ENCODE data around the gene ODC1.

Gene ODC1

GRCh38 chr2:10412380-10412779, 35.7 kb downstream of the ODC1 start:
- TF ChIP-seq ARNT (IDR thresholded peaks at IDR 0.05) (no peak), FOXM1 (IDR thresholded peaks at IDR 0.05; ENCODE audit: borderline replicate concordance) (no peak), L3MBTL2 (conservative IDR thresholded peaks at IDR 0.05) (no peak), SP1 (IDR thresholded peaks at IDR 0.05) (no peak), HDGF (IDR thresholded peaks at IDR 0.05; ENCODE audit: borderline replicate concordance) (no peak), BHLHE40 (IDR thresholded peaks at IDR 0.05; ENCODE audit: borderline replicate concordance) (no peak), ZNF384 (IDR thresholded peaks at IDR 0.05) (no peak), SUZ12 (IDR thresholded peaks at IDR 0.05) (no peak), LEF1 (IDR thresholded peaks at IDR 0.05; ENCODE audit: borderline replicate concordance) (no peak), ELF4 (IDR thresholded peaks at IDR 0.05) (no peak), FOXK2 (IDR thresholded peaks at IDR 0.05) (no peak), TARDBP (IDR thresholded peaks at IDR 0.05) (no peak), PKNOX1 (IDR thresholded peaks at IDR 0.05) (no peak), NFRKB (IDR thresholded peaks at IDR 0.05) (no peak), CTBP1 (IDR thresholded peaks at IDR 0.05; ENCODE audit: borderline replicate concordance) (no peak), FOXA1 (IDR thresholded peaks at IDR 0.05) (no peak)
- ChIA-PET POLR2A (no interaction called here), CTCF (no interaction called here)
- DNase-seq (ENCODE audit: extremely low spot score): peak; percentile 65

- POLR2A ChIA-PET: no interaction called here
- CTCF ChIA-PET: no interaction called here
- no peak for TF ChIP-seq FOXK2 (IDR thresholded peaks at IDR 0.05)
- TF ChIP-seq CTBP1 (IDR thresholded peaks at IDR 0.05; ENCODE audit: borderline replicate concordance): no peak
- no peak for TF ChIP-seq SUZ12 (IDR thresholded peaks at IDR 0.05)
- no peak for TF ChIP-seq SP1 (IDR thresholded peaks at IDR 0.05)
- TF ChIP-seq LEF1 (IDR thresholded peaks at IDR 0.05; ENCODE audit: borderline replicate concordance): no peak
- no peak for TF ChIP-seq ZNF384 (IDR thresholded peaks at IDR 0.05)
- no peak for TF ChIP-seq TARDBP (IDR thresholded peaks at IDR 0.05)
- no peak for TF ChIP-seq L3MBTL2 (conservative IDR thresholded peaks at IDR 0.05)
- TF ChIP-seq ELF4 (IDR thresholded peaks at IDR 0.05): no peak
- TF ChIP-seq ARNT (IDR thresholded peaks at IDR 0.05): no peak
- no peak for TF ChIP-seq PKNOX1 (IDR thresholded peaks at IDR 0.05)
- DNase-seq (ENCODE audit: extremely low spot score): no peak
Observed at GRCh38 chr2:10411557-10411956, 36.6 kb downstream of the ODC1 start.

- CTCF ChIA-PET: interaction anchor here (1.2 kb wide), 1 partner anchor 24 kb away, joined by 3 read pairs; no protein-coding TSS in a partner anchor
- POLR2A ChIA-PET: no interaction called here
Observed at GRCh38 chr2:10410823-10411437, 37.2 kb downstream of the ODC1 start.

GRCh38 chr2:10410001-10410822, 37.9 kb downstream of the ODC1 start:
- no peak for DNase-seq (ENCODE audit: extremely low spot score)
- no peak for TF ChIP-seq LEF1 (IDR thresholded peaks at IDR 0.05; ENCODE audit: borderline replicate concordance)
- TF ChIP-seq NFRKB (IDR thresholded peaks at IDR 0.05): no peak
- TF ChIP-seq PKNOX1 (IDR thresholded peaks at IDR 0.05): no peak
- TF ChIP-seq ELF4 (IDR thresholded peaks at IDR 0.05): no peak
- TF ChIP-seq FOXK2 (IDR thresholded peaks at IDR 0.05): no peak
- TF ChIP-seq FOXA1 (IDR thresholded peaks at IDR 0.05): no peak
- TF ChIP-seq ARNT (IDR thresholded peaks at IDR 0.05): no peak
- no peak for TF ChIP-seq ZNF384 (IDR thresholded peaks at IDR 0.05)
- TF ChIP-seq FOXM1 (IDR thresholded peaks at IDR 0.05; ENCODE audit: borderline replicate concordance): no peak
- TF ChIP-seq TARDBP (IDR thresholded peaks at IDR 0.05): no peak
- no peak for TF ChIP-seq BHLHE40 (IDR thresholded peaks at IDR 0.05; ENCODE audit: borderline replicate concordance)
- POLR2A ChIA-PET: no interaction called here
- CTCF ChIA-PET: interaction anchor here (0.6 to 2.9 kb wide), 10 partner anchors 15 to 932 kb away, joined by 3 to 18 read pairs (median 3); no protein-coding TSS in a partner anchor

More at GRCh38 chr2:10410823-10411437, 37.2 kb downstream of the ODC1 start:
- DNase-seq (ENCODE audit: extremely low spot score): no peak
- TF ChIP-seq BHLHE40 (IDR thresholded peaks at IDR 0.05; ENCODE audit: borderline replicate concordance) (no peak), HDGF (IDR thresholded peaks at IDR 0.05; ENCODE audit: borderline replicate concordance) (no peak), ELF4 (IDR thresholded peaks at IDR 0.05) (no peak), CTBP1 (IDR thresholded peaks at IDR 0.05; ENCODE audit: borderline replicate concordance) (no peak), SUZ12 (IDR thresholded peaks at IDR 0.05) (no peak), ZNF384 (IDR thresholded peaks at IDR 0.05) (no peak), FOXA1 (IDR thresholded peaks at IDR 0.05) (no peak), FOXM1 (IDR thresholded peaks at IDR 0.05; ENCODE audit: borderline replicate concordance) (no peak), SP1 (IDR thresholded peaks at IDR 0.05) (no peak), L3MBTL2 (conservative IDR thresholded peaks at IDR 0.05) (no peak), TARDBP (IDR thresholded peaks at IDR 0.05) (no peak), NFRKB (IDR thresholded peaks at IDR 0.05) (no peak), PKNOX1 (IDR thresholded peaks at IDR 0.05) (no peak)

All from HEK293T (cell line).